AG10803 (cell line): Measurements from ENCODE around the gene FBP1.

Source experiments
- DNase-seq: peaks from one replicate; pipeline ENCODE4 v3.0.0; 2010; ENCODE audit warnings: low read depth
- H3K4me3 ChIP-seq: 2 replicates; pipeline ENCODE4 v1.5.1; 2011; ENCODE audit warnings: mild to moderate bottlenecking, low read length, control low read depth
- TF ChIP-seq, protein P1 (sequence below): conservative IDR thresholded peaks from 2 replicates; pipeline ENCODE4 v1.5.1; 2011; ENCODE audit warnings: mild to moderate bottlenecking, low read length, control low read depth, inconsistent platforms

The FBP1 gene

DNA sequence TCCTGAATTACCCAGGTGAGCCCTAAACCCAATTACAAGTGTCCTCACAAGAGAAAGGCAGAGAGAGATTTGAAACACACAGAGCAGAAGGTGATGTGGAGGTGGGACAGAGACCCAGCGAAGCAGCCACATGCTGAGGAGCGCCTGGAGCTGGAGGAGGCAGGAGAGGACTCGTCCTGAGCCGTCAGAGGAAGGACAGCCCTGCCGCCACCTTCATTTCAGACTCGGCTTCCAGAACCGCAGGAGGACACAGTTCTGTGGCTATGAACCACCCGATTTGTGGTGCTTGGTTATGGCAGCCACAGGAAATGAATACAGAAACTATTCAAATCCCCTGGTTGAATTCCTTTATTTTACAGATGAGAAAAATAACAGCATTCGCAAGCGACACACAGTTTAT is 16.4 kb upstream of the FBP1 start:
- TF ChIP-seq, protein P1, sequence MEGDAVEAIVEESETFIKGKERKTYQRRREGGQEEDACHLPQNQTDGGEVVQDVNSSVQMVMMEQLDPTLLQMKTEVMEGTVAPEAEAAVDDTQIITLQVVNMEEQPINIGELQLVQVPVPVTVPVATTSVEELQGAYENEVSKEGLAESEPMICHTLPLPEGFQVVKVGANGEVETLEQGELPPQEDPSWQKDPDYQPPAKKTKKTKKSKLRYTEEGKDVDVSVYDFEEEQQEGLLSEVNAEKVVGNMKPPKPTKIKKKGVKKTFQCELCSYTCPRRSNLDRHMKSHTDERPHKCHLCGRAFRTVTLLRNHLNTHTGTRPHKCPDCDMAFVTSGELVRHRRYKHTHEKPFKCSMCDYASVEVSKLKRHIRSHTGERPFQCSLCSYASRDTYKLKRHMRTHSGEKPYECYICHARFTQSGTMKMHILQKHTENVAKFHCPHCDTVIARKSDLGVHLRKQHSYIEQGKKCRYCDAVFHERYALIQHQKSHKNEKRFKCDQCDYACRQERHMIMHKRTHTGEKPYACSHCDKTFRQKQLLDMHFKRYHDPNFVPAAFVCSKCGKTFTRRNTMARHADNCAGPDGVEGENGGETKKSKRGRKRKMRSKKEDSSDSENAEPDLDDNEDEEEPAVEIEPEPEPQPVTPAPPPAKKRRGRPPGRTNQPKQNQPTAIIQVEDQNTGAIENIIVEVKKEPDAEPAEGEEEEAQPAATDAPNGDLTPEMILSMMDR = no peak
- no peak for DNase-seq
- H3K4me3 ChIP-seq = no peak overlapping the region

- no peak for DNase-seq
- no peak overlapping the region for H3K4me3 ChIP-seq
- TF ChIP-seq, protein P1 = no peak
These were observed 15.0 kb upstream of the FBP1 start for GRCh38 chr9:94654165-94654894.

- no peak overlapping the region for H3K4me3 ChIP-seq
- TF ChIP-seq, protein P1 = no peak
- no peak for DNase-seq
These were observed 11.6 kb upstream of the FBP1 start for GRCh38 chr9:94650949-94651348.

DNA sequence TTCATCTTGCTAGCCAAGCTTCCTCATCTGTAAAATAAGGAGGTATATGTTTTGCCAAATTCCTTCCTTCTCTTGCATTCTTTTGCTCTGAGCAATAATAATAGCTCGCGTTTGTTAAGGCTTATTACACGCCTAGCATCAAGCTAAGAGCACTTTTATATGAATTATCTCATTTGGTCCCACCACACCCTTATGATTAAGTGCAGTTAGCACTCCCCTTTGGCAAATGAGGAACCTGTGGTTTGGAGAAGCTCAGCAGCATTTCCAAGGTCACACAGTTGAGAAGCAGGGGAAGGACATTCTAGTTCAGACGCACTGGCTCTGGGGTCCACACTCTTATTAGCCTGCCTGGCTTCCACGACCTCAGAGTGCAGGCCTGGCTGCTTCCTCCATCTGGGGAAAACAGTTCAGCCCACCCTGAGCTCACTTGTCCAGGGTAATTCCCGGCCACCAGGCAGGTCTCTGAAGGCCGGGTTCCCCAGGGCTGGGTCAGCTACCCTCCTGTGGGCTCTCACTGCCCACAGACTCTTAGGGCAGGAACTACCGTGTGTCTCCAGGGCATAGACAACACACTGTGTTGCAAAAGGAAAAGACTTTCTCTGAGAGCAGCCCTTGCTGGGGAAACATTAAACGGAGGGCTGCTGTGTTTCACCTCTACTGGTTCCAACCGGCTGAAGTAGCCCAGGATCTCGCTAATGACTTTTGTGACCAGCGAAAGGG is 9.9 kb upstream of the FBP1 start:
- H3K4me3 ChIP-seq = no peak overlapping the region
- TF ChIP-seq, protein P1 = no peak
- DNase-seq = peak; percentile 80

DNA sequence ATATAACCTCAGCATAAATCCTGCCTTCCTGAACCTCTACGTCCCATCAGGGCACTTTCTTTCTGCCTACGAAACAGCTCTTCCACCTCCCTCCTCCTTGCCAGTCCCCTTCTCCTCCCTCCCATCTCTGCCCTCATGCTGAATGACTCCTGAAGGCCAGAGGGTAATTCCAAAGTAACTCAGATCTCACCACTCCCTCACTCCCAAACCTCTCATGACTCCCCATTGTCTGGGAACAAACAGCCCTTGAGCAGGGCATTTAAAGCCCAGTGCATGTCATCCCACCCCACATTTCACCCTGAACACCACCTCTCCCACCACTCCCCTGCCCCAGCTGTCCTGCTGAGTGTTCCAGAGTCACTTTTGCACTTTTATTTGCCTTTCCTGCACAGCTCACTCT is 8.9 kb upstream of the FBP1 start:
- TF ChIP-seq, protein P1 = no peak
- no peak for DNase-seq

DNA sequence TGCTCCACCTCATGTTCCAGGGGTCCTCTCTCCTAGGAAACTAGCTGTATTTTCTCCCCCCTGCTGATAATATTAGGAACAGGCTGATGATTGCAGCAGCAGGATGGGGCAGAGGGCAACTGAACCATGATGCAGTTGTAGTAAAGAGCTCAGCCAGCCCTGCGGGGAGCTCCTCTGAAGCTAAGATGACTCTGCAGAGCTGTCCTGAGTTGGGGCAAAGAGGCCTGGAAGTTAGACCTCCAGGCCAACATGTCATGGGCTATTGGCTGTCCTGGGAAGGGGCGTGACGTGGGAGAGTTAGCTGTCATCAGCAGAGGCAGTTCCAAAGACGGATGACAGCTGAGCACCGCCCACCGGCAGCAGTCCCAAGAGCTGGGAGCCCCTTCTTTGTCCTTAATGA is 6.6 kb upstream of the FBP1 start:
- TF ChIP-seq, protein P1 = no peak
- no peak overlapping the region for H3K4me3 ChIP-seq
- no peak for DNase-seq

More for the DNA sequence above, 8.9 kb upstream of the FBP1 start:
- no peak overlapping the region for H3K4me3 ChIP-seq

DNA sequence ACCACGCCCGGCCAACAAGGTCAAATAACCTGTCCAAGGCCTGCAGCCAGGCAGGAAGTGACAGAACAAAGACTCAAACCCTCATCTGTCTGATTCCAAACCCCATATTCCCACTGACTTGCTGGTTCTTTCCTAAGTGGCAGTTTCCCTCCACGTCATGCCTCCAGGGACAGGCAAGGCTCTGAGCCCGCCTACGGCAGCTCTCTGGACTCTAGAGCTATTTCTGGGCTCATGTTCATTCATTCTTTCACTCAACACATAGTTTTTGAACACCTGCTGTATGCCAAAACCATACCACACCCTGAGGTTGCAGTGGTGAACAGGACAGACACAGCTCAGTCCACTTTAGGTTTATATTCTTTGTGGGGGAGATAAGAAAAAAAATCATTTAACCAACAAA is 5.2 kb upstream of the FBP1 start:
- TF ChIP-seq, protein P1 = no peak
- no peak overlapping the region for H3K4me3 ChIP-seq
- DNase-seq = no peak
